ENCODE measurements around the gene GPATCH11.

The GPATCH11 gene

GRCh38 chr2:37083873-37084794 is at the start of gene GPATCH11, which contains the start of gene HEATR5B:
TSS of gene GPATCH11 (plus strand) at chr2:37084518. CDS start at chr2:37088382, 3,864 bp downstream.
TSS of gene HEATR5B (minus strand) at chr2:37084372. CDS start at chr2:37083414, 958 bp downstream.
- DNase-seq = peak; percentile 91

DNA sequence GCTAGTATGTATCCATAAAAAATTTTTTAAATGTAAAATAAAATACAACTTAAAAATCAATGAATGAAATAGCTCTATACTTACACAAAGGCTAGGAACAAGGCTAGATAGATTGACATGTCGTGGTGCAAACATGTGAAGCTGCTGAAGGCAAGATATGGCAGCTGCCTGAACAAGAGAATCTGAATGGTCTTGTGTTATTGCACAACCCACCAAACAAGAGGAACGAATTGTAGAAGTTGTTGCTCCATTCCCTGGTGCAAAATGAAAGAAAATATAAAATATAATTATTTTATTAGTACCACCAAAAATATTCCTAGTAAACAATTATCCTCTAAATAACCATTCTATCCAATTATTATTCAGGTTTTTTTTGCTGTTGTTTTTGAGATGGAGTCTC is 46.5 kb upstream of the GPATCH11 start:
- DNase-seq = no peak

DNA sequence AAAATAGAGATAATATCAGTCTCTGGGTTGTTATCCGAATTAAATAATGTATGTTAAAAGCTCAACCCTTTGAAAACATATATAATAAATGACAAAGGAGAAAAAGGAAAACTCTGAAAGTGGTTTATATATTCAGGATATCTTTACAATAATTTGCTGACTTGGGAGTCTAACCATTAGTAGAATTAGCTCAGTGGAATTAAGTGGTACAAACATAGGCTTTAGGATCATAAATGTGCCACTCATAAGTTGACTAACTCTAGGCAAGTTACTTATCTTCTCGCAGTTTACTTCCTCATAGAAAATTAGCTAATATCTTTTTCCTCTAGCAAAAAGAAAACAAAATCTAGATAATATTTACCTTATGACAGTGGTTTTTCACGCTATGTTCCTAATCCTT is 44.7 kb upstream of the GPATCH11 start:
- no peak for DNase-seq

- DNase-seq = no peak
Measured at GRCh38 chr2:37052600-37053332, 31.6 kb upstream of the GPATCH11 start.

DNA sequence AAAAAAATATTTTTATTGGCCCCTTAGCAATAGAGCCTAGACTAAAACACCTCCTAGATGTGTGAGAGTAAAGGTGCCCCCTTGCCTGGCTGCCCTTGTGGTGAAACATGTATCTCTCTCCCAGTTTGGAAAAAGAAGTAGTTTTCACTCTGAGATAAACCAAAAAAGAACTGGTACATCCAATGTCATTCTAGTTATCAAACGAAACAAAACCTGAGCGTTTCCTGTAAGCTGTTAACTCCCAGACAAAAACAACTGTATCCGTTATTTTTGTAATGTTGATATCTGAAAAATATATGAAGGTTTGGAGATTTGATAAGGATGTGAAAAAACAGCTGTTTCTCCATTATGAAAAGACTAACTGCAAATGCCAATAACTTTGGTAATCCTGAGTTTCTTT is 24.5 kb upstream of the GPATCH11 start:
- DNase-seq = no peak

- no peak for DNase-seq
Measured at GRCh38 chr2:37060446-37060845, 23.9 kb upstream of the GPATCH11 start.

DNA sequence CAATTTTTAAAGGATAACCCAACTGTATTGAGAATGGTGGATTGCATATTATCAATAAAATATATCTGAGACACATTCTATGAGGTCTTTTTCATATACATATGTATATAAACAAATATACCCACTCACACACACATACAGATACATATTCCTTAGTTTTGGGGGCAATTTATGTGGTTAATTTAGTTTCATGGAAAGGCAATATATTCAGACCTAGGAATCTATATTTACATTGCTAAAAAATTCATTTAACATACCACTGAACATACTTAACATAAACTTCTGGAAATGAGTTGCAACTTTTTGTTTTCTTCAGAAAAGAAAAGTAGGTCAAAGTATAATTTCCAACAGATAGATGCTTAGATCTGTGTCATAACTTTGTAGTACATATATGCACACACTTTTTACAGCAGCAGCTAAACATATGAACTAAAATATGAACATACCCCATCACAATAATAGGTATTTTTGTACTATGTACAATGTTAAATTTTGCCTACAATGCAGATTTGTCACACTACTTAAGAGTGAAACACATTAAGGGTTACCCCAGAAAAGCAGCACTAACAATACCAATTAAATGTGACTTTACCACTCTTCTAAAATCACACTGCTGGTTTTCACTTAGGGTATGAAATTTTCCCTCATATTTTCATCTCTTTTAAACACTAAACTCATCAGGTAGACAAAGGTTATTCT is 23.2 kb upstream of the GPATCH11 start:
- no peak for DNase-seq

- no peak for DNase-seq
Measured at GRCh38 chr2:37061776-37062175, 22.5 kb upstream of the GPATCH11 start.

DNA sequence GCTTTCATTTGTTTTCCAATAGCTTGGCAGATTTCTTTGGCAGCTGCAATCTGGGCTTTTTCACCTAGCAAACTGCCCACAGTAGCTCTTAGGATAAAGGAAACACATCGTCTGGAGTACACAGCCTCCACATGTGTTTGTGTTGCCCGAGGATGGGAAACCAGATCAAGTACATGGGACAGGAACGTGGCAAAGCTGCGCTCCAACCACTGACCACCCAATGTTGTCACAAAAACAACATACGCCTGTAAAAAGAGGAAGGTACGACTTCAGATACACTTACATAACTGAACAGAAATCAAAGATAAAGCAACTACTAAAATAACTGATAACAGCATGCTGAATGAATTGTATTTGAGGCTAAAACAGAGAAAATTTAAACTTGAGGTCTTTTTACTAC is 15.6 kb upstream of the GPATCH11 start:
- no peak for DNase-seq

- DNase-seq = no peak
Measured at GRCh38 chr2:37070931-37071330, 13.4 kb upstream of the GPATCH11 start.

- no peak for DNase-seq
Measured at GRCh38 chr2:37080266-37080665, 4.1 kb upstream of the GPATCH11 start.

DNA sequence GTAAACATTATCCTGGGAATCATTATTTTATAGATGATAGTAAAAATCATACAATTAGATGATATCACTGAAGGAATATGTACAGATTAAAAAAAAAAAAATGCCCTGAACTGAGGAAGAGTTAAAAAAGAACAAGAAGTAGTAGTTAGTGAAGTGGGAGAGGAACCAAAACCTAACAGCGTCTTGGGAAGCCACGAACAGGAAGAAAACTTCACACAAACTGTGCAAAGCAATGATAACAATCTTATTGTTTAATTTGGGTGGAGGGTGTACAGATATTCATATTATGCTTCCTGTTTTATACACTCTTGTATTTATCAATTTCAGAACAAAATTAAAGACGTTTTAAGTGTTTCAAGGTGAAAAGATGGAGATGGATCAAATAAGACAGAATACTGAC is 3.6 kb upstream of the GPATCH11 start:
- DNase-seq = no peak

- DNase-seq = no peak
Measured at GRCh38 chr2:37084797-37085196, 479 bp downstream of the GPATCH11 start.

GRCh38 chr2:37085731-37086147 is 1.4 kb downstream of the GPATCH11 start:
- no peak for DNase-seq

DNA sequence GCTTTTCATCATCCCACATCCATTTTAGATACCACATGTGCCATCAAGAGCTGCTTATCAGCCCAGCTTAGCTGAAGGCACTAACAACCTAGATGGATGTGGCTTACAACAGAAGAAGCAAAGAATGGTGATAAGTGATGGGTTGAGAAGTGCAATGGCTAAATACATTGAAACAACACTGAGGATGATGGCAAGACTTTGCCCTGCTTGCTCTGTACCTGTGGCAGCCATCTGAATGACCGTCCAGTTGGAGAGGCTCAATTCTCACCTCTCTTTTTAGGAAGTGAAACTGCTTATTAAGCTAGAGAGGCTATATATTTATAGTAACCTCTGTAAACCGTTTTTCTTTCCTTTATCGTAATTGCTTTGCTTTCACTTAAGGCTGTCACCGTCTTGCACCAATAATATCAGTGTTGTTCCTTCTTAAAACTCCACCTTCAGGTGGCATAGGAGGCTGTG is 5.7 kb downstream of the GPATCH11 start:
- DNase-seq = no peak

- DNase-seq = no peak
Measured at GRCh38 chr2:37091873-37092272, 7.6 kb downstream of the GPATCH11 start.

GRCh38 chr2:37096568-37096967 is 12.2 kb downstream of the GPATCH11 start:
- DNase-seq = no peak

- no peak for DNase-seq
Measured at GRCh38 chr2:37098416-37099118, 14.2 kb downstream of the GPATCH11 start.

GRCh38 chr2:37100054-37100453 is 15.7 kb downstream of the GPATCH11 start:
- no peak for DNase-seq

GRCh38 chr2:37102588-37102987 is 18.3 kb downstream of the GPATCH11 start:
- DNase-seq = no peak

DNA sequence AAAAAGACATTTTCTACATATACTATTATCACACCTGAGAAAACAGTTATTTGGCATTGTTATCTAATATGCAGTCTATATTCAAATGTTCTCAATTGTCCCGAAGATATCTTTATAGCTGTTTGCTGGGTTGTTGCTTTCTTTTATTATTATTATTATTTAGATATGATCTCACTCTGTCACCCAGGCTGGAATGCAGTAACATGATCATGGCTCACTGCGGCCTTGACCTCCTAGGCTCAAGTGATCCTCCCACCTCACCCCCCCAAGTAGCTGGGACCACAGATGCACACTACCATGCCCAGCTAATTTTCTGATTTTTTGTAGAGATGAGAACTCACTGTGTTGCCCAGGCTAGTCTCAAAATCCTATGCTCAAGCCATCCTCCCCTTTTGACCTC is 19.9 kb downstream of the GPATCH11 start:
- DNase-seq = no peak

- DNase-seq = no peak
Measured at GRCh38 chr2:37105150-37105549, 20.8 kb downstream of the GPATCH11 start.

- DNase-seq = no peak
Measured at GRCh38 chr2:37109523-37109922, 25.2 kb downstream of the GPATCH11 start.

Data from NCI-H1105 (cell line).